C1 segment of cervical spinal cord (tissue), 14 donors: ENCODE measurements around the gene SSC4D.
"Not testable (repeated sequence)": the region's sequence is repeated elsewhere in the genome, so short reads cannot be mapped to it uniquely, and the experiment has no call there.

Experiments
- DNase-seq, 14 donors: peaks; one replicate each; lab custom pipeline; 2025; lab: John Stamatoyannopoulos, UW

SSC4D gene

GRCh38 chr7:76423666-76424412, 14.3 kb upstream of the SSC4D start:
- DNase-seq, result no peak

GRCh38 chr7:76421097-76421496, 11.6 kb upstream of the SSC4D start:
- DNase-seq, result not testable (repeated sequence)

- not testable (repeated sequence) for DNase-seq
Measured at GRCh38 chr7:76417654-76418310, 8.3 kb upstream of the SSC4D start.

- DNase-seq, result no peak
Measured at GRCh38 chr7:76412249-76412648, 2.8 kb upstream of the SSC4D start.

GRCh38 chr7:76411626-76412025, 2.1 kb upstream of the SSC4D start:
- no peak for DNase-seq

- no peak for DNase-seq
Measured at GRCh38 chr7:76408121-76408560, 1.4 kb downstream of the SSC4D start.

- no peak for DNase-seq
Measured at GRCh38 chr7:76407718-76408117, 1.8 kb downstream of the SSC4D start.

- no peak for DNase-seq
Measured at GRCh38 chr7:76405738-76406137, 3.8 kb downstream of the SSC4D start.

GRCh38 chr7:76403780-76404494, 5.6 kb downstream of the SSC4D start:
- DNase-seq, result peak in 1 of 14 donors; percentile 22

GRCh38 chr7:76403097-76403496, 6.4 kb downstream of the SSC4D start:
- DNase-seq, result not testable (repeated sequence)

GRCh38 chr7:76400248-76400647, 9.2 kb downstream of the SSC4D start:
- DNase-seq, result no peak

GRCh38 chr7:76397409-76398183, 11.9 kb downstream of the SSC4D start:
- DNase-seq, result peak in 12 of 14 donors; percentile 22 to 77 (median 51)

- DNase-seq, result no peak
Measured at GRCh38 chr7:76396864-76397263, 12.6 kb downstream of the SSC4D start.

GRCh38 chr7:76395965-76396726, 13.4 kb downstream of the SSC4D start:
- DNase-seq, result no peak

- DNase-seq, result not testable (repeated sequence)
Measured at GRCh38 chr7:76395605-76395964, 13.9 kb downstream of the SSC4D start.

GRCh38 chr7:76394957-76395356, 14.5 kb downstream of the SSC4D start:
- DNase-seq, result no peak

- peak; percentile 48 to 94 (median 86) for DNase-seq
Measured at GRCh38 chr7:76393116-76394031, 16.1 kb downstream of the SSC4D start.

- no peak for DNase-seq
Measured at GRCh38 chr7:76392531-76393115, 16.9 kb downstream of the SSC4D start.

- DNase-seq, result no peak
Measured at GRCh38 chr7:76390092-76390491, 19.4 kb downstream of the SSC4D start.
